Measurements from ENCODE around the gene CCDC107.

Gene CCDC107

GRCh38 chr9:35650341-35651158 lies 7.5 kb upstream of the CCDC107 start, which contains the start of gene SIT1:
SIT1 (minus strand) TSS chr9:35650931; CDS start chr9:35650853, 78 bp downstream.
- no peaks in the 10 kb centered on the region for H3K9me3 ChIP-seq (ENCODE audit: control insufficient read depth in 2 of 2, low read length in 2 of 2)
- no peak within 1 kb of the TSS for H3K27ac ChIP-seq (ENCODE audit: low read length)
- no peak within 1 kb of the TSS for H3K4me3 ChIP-seq (ENCODE audit: low read length in 2 of 2)
- no peak within 1 kb of the TSS for H3K9ac ChIP-seq (ENCODE audit: low read length in 2 of 2)
- no peaks in the 10 kb centered on the region for H3K27me3 ChIP-seq (ENCODE audit: control insufficient read depth in 1 of 2, insufficient read depth in 2 of 2, low read length in 2 of 2)
- H3K36me3 ChIP-seq (ENCODE audit: control insufficient read depth in 2 of 2, insufficient read depth in 2 of 2, low read length in 2 of 2): no peaks in the 10 kb centered on the region
- H3K4me1 ChIP-seq (ENCODE audit: control insufficient read depth, insufficient read depth, low read length): peaks cover 20% of the 10 kb centered on the region

- Histone ChIP-seq H3K36me3 (ENCODE audit: control insufficient read depth in 2 of 2, insufficient read depth in 2 of 2, low read length in 2 of 2) (no peaks in the 10 kb centered on the region), H3K4me1 (ENCODE audit: control insufficient read depth, insufficient read depth, low read length) (peaks cover 21% of the 10 kb centered on the region), H3K27me3 (ENCODE audit: control insufficient read depth in 1 of 2, insufficient read depth in 2 of 2, low read length in 2 of 2) (no peaks in the 10 kb centered on the region), H3K4me3 (ENCODE audit: low read length in 2 of 2) (no peak overlapping the region), H3K9me3 (ENCODE audit: control insufficient read depth in 2 of 2, low read length in 2 of 2) (no peaks in the 10 kb centered on the region), H3K9ac (ENCODE audit: low read length in 2 of 2) (no peak overlapping the region), H3K27ac (ENCODE audit: low read length) (no peak overlapping the region)
Measured at GRCh38 chr9:35651956-35652828, 5.9 kb upstream of the CCDC107 start.

- H3K4me1 ChIP-seq (ENCODE audit: control insufficient read depth, insufficient read depth, low read length): peaks cover 21% of the 10 kb centered on the region
- no peak overlapping the region for H3K9ac ChIP-seq (ENCODE audit: low read length in 2 of 2)
- H3K4me3 ChIP-seq (ENCODE audit: low read length in 2 of 2): no peak overlapping the region
- no peaks in the 10 kb centered on the region for H3K36me3 ChIP-seq (ENCODE audit: control insufficient read depth in 2 of 2, insufficient read depth in 2 of 2, low read length in 2 of 2)
- H3K27me3 ChIP-seq (ENCODE audit: control insufficient read depth in 1 of 2, insufficient read depth in 2 of 2, low read length in 2 of 2): no peaks in the 10 kb centered on the region
- H3K27ac ChIP-seq (ENCODE audit: low read length): no peak overlapping the region
- no peaks in the 10 kb centered on the region for H3K9me3 ChIP-seq (ENCODE audit: control insufficient read depth in 2 of 2, low read length in 2 of 2)
Measured at GRCh38 chr9:35652829-35653209, 5.3 kb upstream of the CCDC107 start.

GRCh38 chr9:35653611-35654010 lies 4.5 kb upstream of the CCDC107 start:
- Histone ChIP-seq H3K27me3 (ENCODE audit: control insufficient read depth in 1 of 2, insufficient read depth in 2 of 2, low read length in 2 of 2) (no peaks in the 10 kb centered on the region), H3K4me3 (ENCODE audit: low read length in 2 of 2) (no peak overlapping the region), H3K27ac (ENCODE audit: low read length) (no peak overlapping the region), H3K36me3 (ENCODE audit: control insufficient read depth in 2 of 2, insufficient read depth in 2 of 2, low read length in 2 of 2) (no peaks in the 10 kb centered on the region), H3K4me1 (ENCODE audit: control insufficient read depth, insufficient read depth, low read length) (peaks cover 23% of the 10 kb centered on the region), H3K9me3 (ENCODE audit: control insufficient read depth in 2 of 2, low read length in 2 of 2) (no peaks in the 10 kb centered on the region), H3K9ac (ENCODE audit: low read length in 2 of 2) (no peak overlapping the region)

- H3K36me3 ChIP-seq (ENCODE audit: control insufficient read depth in 2 of 2, insufficient read depth in 2 of 2, low read length in 2 of 2): peaks cover 8% of the 10 kb centered on the region in 2 donors
- no peaks in the 10 kb centered on the region for H3K27me3 ChIP-seq (ENCODE audit: control insufficient read depth in 1 of 2, insufficient read depth in 2 of 2, low read length in 2 of 2)
- peaks cover 36% of the 10 kb centered on the region for H3K4me1 ChIP-seq (ENCODE audit: control insufficient read depth, insufficient read depth, low read length)
- peak overlapping the region in 1 of 2 donors; percentile 98 for H3K9ac ChIP-seq (ENCODE audit: low read length in 2 of 2)
- no peaks in the 10 kb centered on the region for H3K9me3 ChIP-seq (ENCODE audit: control insufficient read depth in 2 of 2, low read length in 2 of 2)
- no peak overlapping the region for H3K4me3 ChIP-seq (ENCODE audit: low read length in 2 of 2)
- peak overlapping the region; percentile 99 for H3K27ac ChIP-seq (ENCODE audit: low read length)
Measured at GRCh38 chr9:35656348-35656747, 1.7 kb upstream of the CCDC107 start.

- Histone ChIP-seq H3K4me1 (ENCODE audit: control insufficient read depth, insufficient read depth, low read length) (peaks cover 41% of the 10 kb centered on the region), H3K36me3 (ENCODE audit: control insufficient read depth in 2 of 2, insufficient read depth in 2 of 2, low read length in 2 of 2) (peaks cover 8 to 11% of the 10 kb centered on the region in 2 donors), H3K9me3 (ENCODE audit: control insufficient read depth in 2 of 2, low read length in 2 of 2) (no peaks in the 10 kb centered on the region), H3K4me3 (ENCODE audit: low read length in 2 of 2) (peak overlapping the region; percentile 59 to 94), H3K27ac (ENCODE audit: low read length) (peak overlapping the region; percentile 99), H3K9ac (ENCODE audit: low read length in 2 of 2) (peak overlapping the region; percentile 97 to 98), H3K27me3 (ENCODE audit: control insufficient read depth in 1 of 2, insufficient read depth in 2 of 2, low read length in 2 of 2) (no peaks in the 10 kb centered on the region)
Measured at GRCh38 chr9:35656831-35657545, 1.1 kb upstream of the CCDC107 start.

GRCh38 chr9:35657546-35658136 lies 451 bp upstream of the CCDC107 start, which contains the start of gene RMRP:
RMRP (minus strand) TSS chr9:35658019.
- peaks cover 8 to 16% of the 10 kb centered on the region in 2 donors for H3K36me3 ChIP-seq (ENCODE audit: control insufficient read depth in 2 of 2, insufficient read depth in 2 of 2, low read length in 2 of 2)
- H3K4me3 ChIP-seq (ENCODE audit: low read length in 2 of 2): peak within 1 kb of the TSS; percentile 91 to 94
- peak within 1 kb of the TSS; percentile 99 for H3K27ac ChIP-seq (ENCODE audit: low read length)
- peaks cover 46% of the 10 kb centered on the region for H3K4me1 ChIP-seq (ENCODE audit: control insufficient read depth, insufficient read depth, low read length)
- no peaks in the 10 kb centered on the region for H3K27me3 ChIP-seq (ENCODE audit: control insufficient read depth in 1 of 2, insufficient read depth in 2 of 2, low read length in 2 of 2)
- H3K9me3 ChIP-seq (ENCODE audit: control insufficient read depth in 2 of 2, low read length in 2 of 2): no peaks in the 10 kb centered on the region
- peak within 1 kb of the TSS; percentile 97 to 98 for H3K9ac ChIP-seq (ENCODE audit: low read length in 2 of 2)

GRCh38 chr9:35658968-35659220 lies 802 bp downstream of the CCDC107 start:
- Histone ChIP-seq H3K4me1 (ENCODE audit: control insufficient read depth, insufficient read depth, low read length) (peaks cover 57% of the 10 kb centered on the region), H3K9me3 (ENCODE audit: control insufficient read depth in 2 of 2, low read length in 2 of 2) (no peaks in the 10 kb centered on the region), H3K4me3 (ENCODE audit: low read length in 2 of 2) (peak overlapping the region; percentile 91 to 94), H3K9ac (ENCODE audit: low read length in 2 of 2) (peak overlapping the region; percentile 97 to 98), H3K27me3 (ENCODE audit: control insufficient read depth in 1 of 2, insufficient read depth in 2 of 2, low read length in 2 of 2) (no peaks in the 10 kb centered on the region), H3K27ac (ENCODE audit: low read length) (peak overlapping the region; percentile 99), H3K36me3 (ENCODE audit: control insufficient read depth in 2 of 2, insufficient read depth in 2 of 2, low read length in 2 of 2) (peaks cover 8 to 16% of the 10 kb centered on the region in 2 donors)

GRCh38 chr9:35659340-35659739 lies 1.2 kb downstream of the CCDC107 start:
- Histone ChIP-seq H3K9ac (ENCODE audit: low read length in 2 of 2) (peak overlapping the region; percentile 97 to 98), H3K27ac (ENCODE audit: low read length) (peak overlapping the region; percentile 99), H3K4me3 (ENCODE audit: low read length in 2 of 2) (peak overlapping the region; percentile 91 to 94), H3K36me3 (ENCODE audit: control insufficient read depth in 2 of 2, insufficient read depth in 2 of 2, low read length in 2 of 2) (peaks cover 8 to 16% of the 10 kb centered on the region in 2 donors), H3K4me1 (ENCODE audit: control insufficient read depth, insufficient read depth, low read length) (peaks cover 61% of the 10 kb centered on the region), H3K9me3 (ENCODE audit: control insufficient read depth in 2 of 2, low read length in 2 of 2) (no peaks in the 10 kb centered on the region), H3K27me3 (ENCODE audit: control insufficient read depth in 1 of 2, insufficient read depth in 2 of 2, low read length in 2 of 2) (no peaks in the 10 kb centered on the region)

GRCh38 chr9:35660966-35661415 lies 2.9 kb downstream of the CCDC107 start:
- H3K4me1 ChIP-seq (ENCODE audit: control insufficient read depth, insufficient read depth, low read length): peaks cover 72% of the 10 kb centered on the region
- peak overlapping the region; percentile 74 to 98 for H3K9ac ChIP-seq (ENCODE audit: low read length in 2 of 2)

More at GRCh38 chr9:35660966-35661415, 2.9 kb downstream of the CCDC107 start:
- Histone ChIP-seq H3K9me3 (ENCODE audit: control insufficient read depth in 2 of 2, low read length in 2 of 2) (no peaks in the 10 kb centered on the region), H3K36me3 (ENCODE audit: control insufficient read depth in 2 of 2, insufficient read depth in 2 of 2, low read length in 2 of 2) (peaks cover 8 to 16% of the 10 kb centered on the region in 2 donors), H3K27me3 (ENCODE audit: control insufficient read depth in 1 of 2, insufficient read depth in 2 of 2, low read length in 2 of 2) (no peaks in the 10 kb centered on the region), H3K27ac (ENCODE audit: low read length) (peak overlapping the region; percentile 99), H3K4me3 (ENCODE audit: low read length in 2 of 2) (peak overlapping the region; percentile 41 to 94)

Data from stomach smooth muscle (tissue), 2 donors.